Measurements from ENCODE around the gene CFAP20DC. TPM values are rescaled to one million over a fixed set of nuclear protein-coding genes. Genes with fewer than 3 reads are reported as not detected.

CFAP20DC gene
- total and polyA plus RNA-seq, 2 of the 8 experiments (the other 6 are each of a cell fraction or from before 2014, with no cell fraction given) = 2.2 to 2.8 TPM

- no peak overlapping the region for H2BK15ac ChIP-seq (ENCODE audit: low read length)
- H4K8ac ChIP-seq (ENCODE audit: extremely low read depth, insufficient read depth, low read length) = no peak overlapping the region
- POLR2A ChIA-PET (ENCODE audit: partially characterized antibody) = no interaction called here
- H3K23me2 ChIP-seq (ENCODE audit: low read depth, low read length) = no peaks in the 10 kb centered on the region
- no peak overlapping the region for H3K56ac ChIP-seq (replicated peaks; ENCODE audit: insufficient read length, low read depth, low read length)
- H3K4me3 ChIP-seq (ENCODE audit: extremely low read depth in 1 of 4, insufficient read depth in 2 of 4, low read depth in 3 of 4, low read length in 4 of 4) = no peak overlapping the region
- H4K91ac ChIP-seq (replicated peaks; ENCODE audit: insufficient read length, low read length) = no peak overlapping the region
- H2BK5ac ChIP-seq (ENCODE audit: low read depth, low read length) = no peak overlapping the region
- H3K27me3 ChIP-seq (replicated peaks in 1 of 4; ENCODE audit: control insufficient read depth in 3 of 4, extremely low read depth in 1 of 4, insufficient read depth in 3 of 4, low read length in 3 of 4) = no peaks in the 10 kb centered on the region
- no peak overlapping the region for H3K4ac ChIP-seq (replicated peaks; ENCODE audit: insufficient read length, low read depth, low read length)
- no peaks in the 10 kb centered on the region for H3K79me1 ChIP-seq (ENCODE audit: low read depth, low read length)
- H2BK120ac ChIP-seq (replicated peaks; ENCODE audit: low read depth, low read length) = no peak overlapping the region
- H3K4me1 ChIP-seq (replicated peaks in 1 of 4; ENCODE audit: control insufficient read depth in 3 of 4, insufficient read depth in 4 of 4, low read length in 3 of 4) = no peaks in the 10 kb centered on the region
- no peak overlapping the region for H3K23ac ChIP-seq (ENCODE audit: insufficient read length)
- no peak overlapping the region for H2AK5ac ChIP-seq (ENCODE audit: low read depth, low read length)
- CTCF ChIA-PET (ENCODE audit: partially characterized antibody) = no interaction called here
- no peak overlapping the region for H2BK12ac ChIP-seq (ENCODE audit: low read depth, low read length)
- H3K36me3 ChIP-seq (ENCODE audit: control insufficient read depth in 2 of 4, insufficient read depth in 4 of 4, low read length in 3 of 4) = no peaks in the 10 kb centered on the region
- no peaks in the 10 kb centered on the region for H4K20me1 ChIP-seq (replicated peaks in 1 of 2; ENCODE audit: control insufficient read depth in 1 of 2, insufficient read depth in 2 of 2, low read length in 2 of 2)
- H3K9me3 ChIP-seq (ENCODE audit: insufficient read depth in 2 of 2, low read depth in 1 of 2, low read length in 1 of 2) = peaks cover 3 to 6% of the 10 kb centered on the region in 2 experiments; a peak in 2 of 4 replicates
- WGBS, 2 experiments (ENCODE audit: extremely low coverage in 1 of 2, insufficient coverage in 1 of 2, insufficient read length in 1 of 2, insufficient replicate concordance in 2 of 2, low coverage in 1 of 2, low lambda C conversion rate in 2 of 2, missing lambda C conversion rate in 1 of 2) = 97% methylated on average over 8 of the region's 8 CpGs; no CpG with 5 or more reads in 1 of the 2 experiments
- no peak overlapping the region for H3K4me2 ChIP-seq (ENCODE audit: insufficient read depth in 1 of 2, low read depth in 2 of 2, low read length in 2 of 2)
- no peaks in the 10 kb centered on the region for H3K79me2 ChIP-seq (ENCODE audit: control insufficient read depth in 1 of 2, insufficient read depth in 2 of 2, low read length in 2 of 2)
- no peak overlapping the region for H2AFZ ChIP-seq (ENCODE audit: low read length)
- no peak overlapping the region for H3K9ac ChIP-seq (replicated peaks in 1 of 4; ENCODE audit: extremely low read depth in 1 of 4, low read depth in 3 of 4, low read length in 3 of 4)
- FAIRE-seq (no peak), DNase-seq (ENCODE audit: low read depth in 1 of 2, low spot score in 2 of 2) (no peak)
- TF ChIP-seq SP4 (IDR thresholded peaks at IDR 0.05; ENCODE audit: low read length) (no peak), RNF2 (IDR thresholded peaks at IDR 0.05; ENCODE audit: borderline replicate concordance, low read depth, low read length, missing control alignments, poor library complexity, severe bottlenecking) (no peak), HDAC6 (IDR thresholded peaks at IDR 0.05; ENCODE audit: low read depth, low read length) (no peak), RAD21 (IDR thresholded peaks at IDR 0.05 in 1 of 2, conservative IDR thresholded peaks at IDR 0.05 in 1 of 2; ENCODE audit: low read depth in 2 of 2, low read length in 2 of 2) (no peak), RXRA (IDR thresholded peaks at IDR 0.05; ENCODE audit: insufficient read depth, low read depth, low read length) (no peak), KDM1A (IDR thresholded peaks at IDR 0.05; ENCODE audit: borderline replicate concordance, low read length) (no peak), BCL11A (IDR thresholded peaks at IDR 0.05; ENCODE audit: low read depth in 2 of 2, low read length in 2 of 2) (no peak), TAF7 (optimal IDR thresholded peaks at IDR 0.05; ENCODE audit: borderline replicate concordance, low read depth, low read length) (no peak), GABPA (IDR thresholded peaks at IDR 0.05; ENCODE audit: borderline replicate concordance, insufficient read depth, low read length) (no peak)
- TF ChIP-seq, protein P1, sequence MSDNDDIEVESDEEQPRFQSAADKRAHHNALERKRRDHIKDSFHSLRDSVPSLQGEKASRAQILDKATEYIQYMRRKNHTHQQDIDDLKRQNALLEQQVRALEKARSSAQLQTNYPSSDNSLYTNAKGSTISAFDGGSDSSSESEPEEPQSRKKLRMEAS (IDR thresholded peaks at IDR 0.05) = no peak
- no peak overlapping the region for H2BK20ac ChIP-seq (ENCODE audit: low read length)
- H4K5ac ChIP-seq (ENCODE audit: insufficient read length, low read depth, low read length) = no peak overlapping the region
- no peak overlapping the region for H3K27ac ChIP-seq (ENCODE audit: low read depth, low read length)
- no peak overlapping the region for H3K14ac ChIP-seq (ENCODE audit: insufficient read length)
- no peak overlapping the region for H3K18ac ChIP-seq (ENCODE audit: extremely low read depth, low read length)
Observed at GRCh38 chr3:58711871-58712270, 338.0 kb downstream of the CFAP20DC start.

Measured in H1 (cell line).